Umbilical cord (tissue), 2 donors: ENCODE results near the gene RPS15. TPM values are rescaled to one million over a fixed set of nuclear protein-coding genes. Genes with fewer than 3 reads are reported as not detected.

Source experiments
- DNase-seq: peaks from one replicate; pipeline ENCODE4 v3.0.0-alpha.2; 2015; ENCODE audit warnings: low spot score
- total RNA-seq: library from RNA; depleted of rRNA; stranded (reverse); fragments of >200 nt; gene quantifications from one replicate; pipeline ENCODE4 v1.2.3, GENCODE V29; 2014; ENCODE audit warnings: low replicate concordance; ENCODE audit not compliant: insufficient read depth

RPS15 gene
- total RNA-seq, 1 donor from 2014 or later: 212 TPM

DNA sequence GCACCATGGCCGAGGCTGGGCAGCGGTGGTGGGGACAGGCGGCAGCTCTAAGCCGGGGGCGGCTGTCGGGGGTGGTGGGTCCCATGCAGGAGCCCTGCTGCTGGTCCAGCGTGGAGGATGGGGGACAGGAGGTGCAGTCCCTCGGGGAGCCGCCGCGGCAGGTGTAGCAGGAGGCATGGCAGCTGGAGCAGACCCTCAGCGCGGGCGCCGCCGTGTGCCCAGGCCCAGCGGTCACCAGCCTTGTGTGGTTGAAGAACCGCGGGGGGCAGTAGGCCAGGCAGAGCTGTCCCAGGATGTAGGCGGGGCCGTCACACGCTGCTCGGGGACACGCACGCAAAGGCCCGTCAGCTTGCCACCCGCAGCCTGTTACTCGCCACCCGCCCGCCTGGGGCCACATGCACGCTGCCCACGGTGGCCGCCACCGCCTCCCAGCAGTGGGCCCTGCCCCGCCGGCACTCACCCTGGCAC lies 43.7 kb downstream of the RPS15 start:
- no peak for DNase-seq

DNA sequence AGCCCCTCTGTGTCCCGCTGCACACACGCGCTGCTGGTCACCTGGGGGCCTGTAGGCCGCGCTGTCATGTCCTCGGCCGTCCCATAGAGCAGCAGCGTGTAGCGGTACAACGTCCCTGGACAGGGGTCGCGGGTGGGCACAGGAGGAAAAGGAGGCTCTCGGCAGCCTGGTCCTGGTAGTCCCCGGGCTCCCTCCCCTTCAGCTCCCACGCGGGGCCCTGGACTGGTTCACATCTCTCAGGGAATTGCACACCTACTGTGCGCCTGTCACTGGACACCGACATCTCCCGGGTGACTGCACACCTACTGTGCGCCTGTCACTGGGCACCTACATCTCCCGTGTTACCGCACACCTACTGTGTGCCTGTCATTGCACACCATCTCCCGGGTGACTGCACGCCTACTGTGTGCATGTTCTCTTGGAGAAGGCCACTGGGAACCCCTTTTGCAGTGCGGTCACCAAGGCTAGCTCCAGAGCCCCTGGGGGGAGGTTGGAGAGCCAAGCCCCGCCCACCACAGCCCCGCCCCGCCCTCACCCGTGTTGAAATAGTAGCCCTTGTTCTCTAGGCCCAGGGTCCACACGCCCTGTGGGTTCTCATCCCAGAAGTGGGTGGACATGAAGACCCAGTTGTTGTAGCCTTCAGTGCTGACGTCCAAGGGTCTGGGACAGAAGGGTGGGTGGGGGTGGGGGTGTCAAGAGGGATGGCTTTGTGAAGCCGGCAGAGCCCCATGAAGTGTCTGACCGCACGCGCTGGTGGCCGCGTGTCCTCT lies 44.4 kb downstream of the RPS15 start:
- DNase-seq: no peak

DNA sequence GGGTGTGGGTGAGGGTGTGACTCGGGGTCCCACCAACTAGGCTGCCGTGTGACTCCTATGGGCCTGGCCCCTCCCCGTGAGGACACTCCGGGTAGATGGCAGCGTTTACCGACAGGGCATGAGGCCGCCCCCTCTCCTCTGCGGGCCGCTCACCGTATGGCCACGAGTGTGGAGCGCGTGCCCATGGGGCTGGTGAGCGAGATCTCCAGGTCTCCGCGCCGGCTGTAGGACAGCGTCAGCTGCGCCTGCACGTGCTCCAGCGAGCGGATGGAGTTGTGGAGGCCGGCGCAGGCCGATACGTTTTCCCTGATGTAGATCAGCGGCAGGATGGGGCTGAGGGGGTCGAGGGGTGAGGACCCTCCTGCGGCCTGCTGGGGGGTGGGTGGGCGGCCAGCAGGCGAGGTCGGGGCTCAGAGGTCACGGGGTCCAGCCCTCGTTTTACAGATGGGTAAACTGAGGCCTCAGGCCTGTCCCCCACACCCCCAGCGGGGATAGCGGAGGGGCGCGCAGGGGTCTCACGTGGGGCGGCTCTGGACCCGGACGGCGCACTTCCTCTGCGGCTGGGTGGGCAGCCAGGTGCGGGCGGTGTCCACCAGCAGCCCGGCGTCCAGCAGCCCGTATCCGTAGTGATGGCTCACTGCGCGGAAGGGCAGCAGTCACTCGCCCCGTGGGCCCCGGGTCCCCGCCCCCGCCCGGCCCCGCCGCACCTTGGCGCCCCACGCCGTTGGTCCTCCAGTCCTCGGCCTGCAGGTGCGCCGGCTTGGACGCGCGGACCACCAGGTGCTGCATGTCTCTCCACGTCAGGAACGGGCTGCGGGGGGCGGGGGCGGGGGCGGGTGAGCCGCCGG lies 45.2 kb downstream of the RPS15 start:
- DNase-seq: no peak

DNA sequence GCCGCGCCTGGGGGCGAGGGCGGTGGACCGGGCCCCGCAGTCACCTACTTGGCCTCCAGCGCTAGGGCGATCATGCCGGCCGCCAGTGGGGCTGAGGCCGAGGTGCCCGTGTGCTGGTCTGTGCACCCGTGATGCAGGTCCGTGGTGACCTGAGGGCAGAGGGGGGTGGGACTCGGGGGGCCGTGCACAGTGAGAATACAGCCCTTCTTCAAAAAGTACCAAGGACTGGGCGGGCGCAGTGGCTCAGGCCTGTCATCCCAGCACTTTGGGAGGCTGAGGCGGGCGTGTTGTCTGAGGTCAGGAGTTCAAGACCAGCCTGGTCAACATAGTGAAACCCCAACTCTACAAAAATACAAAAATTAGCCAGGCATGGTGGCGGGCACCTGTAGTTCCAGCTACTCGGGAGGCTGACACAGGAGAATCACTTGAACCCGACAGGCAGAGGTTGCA lies 45.8 kb downstream of the RPS15 start:
- no peak for DNase-seq

DNA sequence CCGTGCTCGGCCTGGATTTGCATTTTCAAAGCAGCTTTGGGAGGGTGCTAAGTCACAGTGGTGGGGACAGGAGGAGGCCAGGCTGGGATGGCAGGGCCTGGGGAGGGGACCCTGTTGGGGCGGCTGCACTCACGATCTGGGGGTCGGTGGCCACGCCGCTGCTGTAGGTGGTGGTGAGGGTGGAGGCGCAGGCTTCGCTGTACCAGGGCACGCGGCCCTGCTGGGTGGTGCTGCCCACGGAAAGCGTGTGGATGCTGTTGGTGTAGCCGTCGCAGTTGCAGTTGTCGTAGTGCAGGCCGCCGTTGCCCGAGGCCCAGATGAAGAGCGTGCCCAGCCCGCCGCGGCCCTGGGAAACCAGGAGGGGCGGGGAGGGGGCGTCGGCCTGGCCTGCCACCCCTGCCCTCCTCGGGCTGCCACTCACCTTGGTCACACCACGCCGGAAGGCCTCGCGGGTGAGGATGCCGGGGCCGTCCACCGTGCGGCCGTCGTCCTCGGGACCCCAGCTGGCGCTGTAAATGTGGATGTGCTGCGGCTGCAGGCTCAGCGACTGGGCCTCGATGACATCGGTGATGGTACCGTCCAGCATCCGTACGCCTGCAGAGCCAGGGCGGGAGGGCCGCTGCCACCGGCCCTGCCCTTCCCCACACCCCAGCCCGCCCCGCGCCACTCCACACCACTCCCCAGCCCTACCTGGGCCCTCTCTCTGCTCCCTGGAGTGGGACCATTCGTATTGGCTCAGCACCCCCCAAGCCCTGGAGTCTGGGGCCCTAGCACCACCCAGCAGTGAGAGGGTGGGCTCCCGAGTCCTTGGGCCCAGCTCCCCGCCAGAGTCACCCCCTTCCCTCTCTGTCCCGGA lies 48.8 kb downstream of the RPS15 start:
- DNase-seq: no peak

DNA sequence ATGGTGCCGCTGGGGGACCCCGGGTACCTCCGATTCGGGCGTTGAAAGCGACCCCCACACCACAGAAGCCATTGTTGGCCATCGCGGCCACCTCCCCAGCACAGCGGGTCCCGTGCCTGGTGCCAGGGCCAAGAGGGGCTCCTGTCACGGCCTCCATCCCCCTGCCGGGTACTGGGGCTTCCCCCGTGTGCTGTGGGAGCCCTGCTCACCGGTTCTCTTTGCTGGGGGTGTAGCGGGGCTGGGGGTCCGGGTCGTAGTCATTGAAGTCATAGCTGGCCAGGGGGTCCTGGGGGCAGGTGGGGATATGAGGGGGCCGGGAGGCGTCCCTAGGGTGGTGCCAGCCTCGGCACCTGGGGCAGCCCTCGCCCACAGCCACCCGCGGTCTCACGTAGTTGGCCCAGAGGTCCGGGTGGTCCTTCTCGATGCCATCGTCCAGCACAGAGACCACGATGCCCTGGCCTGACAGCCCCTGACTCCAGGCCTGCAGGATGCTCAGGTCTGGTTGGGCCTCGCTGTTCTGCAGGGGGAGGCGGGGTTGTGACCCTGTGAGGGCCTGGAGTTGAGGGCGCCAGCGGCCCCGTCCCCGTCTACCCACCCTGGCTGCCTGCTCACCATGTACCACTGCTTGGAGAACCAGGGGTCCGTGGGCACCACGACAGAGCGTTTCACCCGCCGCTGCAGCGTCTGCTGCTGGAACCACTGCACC lies 49.5 kb downstream of the RPS15 start:
- DNase-seq: no peak

DNA sequence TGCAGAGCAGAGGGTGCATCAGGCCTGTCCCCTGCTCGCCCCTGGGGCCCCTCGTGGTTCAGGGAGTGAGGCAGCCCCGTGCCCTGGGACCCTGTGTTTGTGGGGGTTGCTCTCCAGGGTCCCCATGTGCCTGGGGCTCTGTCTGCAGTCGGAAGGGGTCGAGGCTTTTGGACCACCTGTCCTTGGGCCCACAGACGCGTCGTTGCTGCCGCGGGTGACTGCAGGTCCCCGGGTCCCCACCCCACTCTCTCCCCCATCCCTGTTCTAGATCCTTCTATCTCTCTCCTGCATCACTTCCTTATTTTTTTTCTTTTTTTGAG lies 50.0 kb downstream of the RPS15 start:
- DNase-seq: no peak

DNA sequence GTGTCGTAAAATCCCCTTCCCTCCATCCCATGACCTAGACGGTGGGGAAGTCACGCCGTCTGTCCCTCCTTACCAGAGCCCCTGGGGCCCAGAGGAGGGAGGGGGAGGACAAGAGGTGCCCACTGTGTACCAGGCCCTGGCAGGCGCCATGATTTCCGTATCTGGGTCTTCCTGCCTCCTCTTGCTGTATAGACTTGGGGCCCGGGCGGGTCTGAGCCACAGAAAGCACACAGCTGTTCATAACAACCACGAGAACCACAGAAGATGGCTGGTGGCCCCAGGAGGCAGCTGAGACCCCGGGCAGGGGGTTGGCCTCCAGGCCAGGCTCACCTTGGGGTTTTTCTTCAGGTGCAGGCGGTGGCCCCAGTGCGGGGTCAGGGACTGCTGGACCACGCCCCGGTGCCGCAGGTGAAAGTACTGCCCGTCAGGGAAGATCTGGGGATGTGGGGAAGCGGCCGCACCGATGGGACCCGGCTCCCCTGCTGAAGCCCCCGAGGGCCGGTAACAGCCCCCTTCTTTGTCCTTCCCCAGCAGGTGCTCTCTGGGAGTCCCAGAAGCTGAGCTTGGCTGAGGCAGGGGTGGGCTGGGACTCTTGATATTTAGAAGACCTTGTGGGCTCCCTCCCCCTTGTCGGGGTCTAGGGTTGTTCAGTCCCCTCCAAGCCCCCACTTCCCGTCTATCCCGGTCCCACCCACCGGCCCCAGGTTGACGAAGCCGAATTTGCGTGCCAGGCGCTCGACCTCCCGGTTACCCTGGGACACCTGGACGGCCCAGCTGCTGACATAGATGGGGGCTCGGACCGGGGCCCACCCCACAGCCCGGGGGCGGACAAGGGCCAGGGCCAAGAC lies 51.5 kb downstream of the RPS15 start:
- no peak for DNase-seq

Other genes starting within 250 kb of the RPS15 start
- gene STK11, start 232.6 kb upstream of the RPS15 start, total RNA-seq: 60.4 TPM
- not detected for gene CBARP, start 200.4 kb upstream of the RPS15 start, total RNA-seq
- gene ATP5F1D, start 196.6 kb upstream of the RPS15 start, total RNA-seq: 24.8 TPM
- gene MIDN, start 189.8 kb upstream of the RPS15 start, total RNA-seq: 16.6 TPM
- gene CIRBP, start 169.1 kb upstream of the RPS15 start, total RNA-seq: 319 TPM
- 1.7 TPM for gene FAM174C, start 162.9 kb upstream of the RPS15 start, total RNA-seq
- not detected for gene EFNA2, start 152.5 kb upstream of the RPS15 start, total RNA-seq
- 29.1 TPM for gene NDUFS7, start 54.5 kb upstream of the RPS15 start, total RNA-seq
- 13.7 TPM for gene GAMT, start 36.9 kb upstream of the RPS15 start, total RNA-seq
- 30.8 TPM for gene DAZAP1, start 30.8 kb upstream of the RPS15 start, total RNA-seq
- 0.72 TPM for gene APC2, start 11.7 kb downstream of the RPS15 start, total RNA-seq
- 22.9 TPM for gene C19orf25, start 40.8 kb downstream of the RPS15 start, total RNA-seq
- 1.9 TPM for gene PCSK4, start 52.0 kb downstream of the RPS15 start, total RNA-seq
- gene REEP6, start 52.8 kb downstream of the RPS15 start, total RNA-seq: 1.4 TPM
- gene ADAMTSL5, start 74.6 kb downstream of the RPS15 start, total RNA-seq: 5.1 TPM
- not detected for gene PLK5, start 85.7 kb downstream of the RPS15 start, total RNA-seq
- 50.3 TPM for gene MEX3D, start 129.9 kb downstream of the RPS15 start, total RNA-seq
- gene MBD3, start 154.5 kb downstream of the RPS15 start, total RNA-seq: 76.1 TPM
- 86.2 TPM for gene UQCR11, start 167.1 kb downstream of the RPS15 start, total RNA-seq
- gene TCF3, start 214.2 kb downstream of the RPS15 start, total RNA-seq: 18.5 TPM